Mesenchymal stem cell (in vitro differentiated cells and primary cell): ENCODE measurements around the gene MECP2.

Experiments
- DNase-seq: peaks from one replicate; pipeline ENCODE4 v3.0.0-alpha.2; 2013
- H2AFZ ChIP-seq: one replicate; pipeline ENCODE4 v1.6.1; 2013; ENCODE audit warnings: low read depth, mild to moderate bottlenecking, control low read depth, inconsistent platforms, low read length, moderate library complexity
- H2AK5ac ChIP-seq: 2 replicates; pipeline ENCODE4 v1.6.1; 2013; ENCODE audit warnings: low read length, moderate library complexity, mild to moderate bottlenecking, inconsistent platforms; ENCODE audit not compliant: severe bottlenecking
- H2BK120ac ChIP-seq: one replicate; pipeline ENCODE4 v1.6.1; 2013; ENCODE audit warnings: low read depth, mild to moderate bottlenecking, inconsistent platforms, low read length, moderate library complexity
- H2BK12ac ChIP-seq, 2 experiments: one replicate each; pipeline ENCODE4 v1.6.1; 2013; ENCODE audit warnings: inconsistent platforms in 2 of 2, low read length in 2 of 2, mild to moderate bottlenecking in 2 of 2, moderate library complexity in 2 of 2, control low read depth in 1 of 2
- H2BK15ac ChIP-seq: one replicate; pipeline ENCODE4 v1.6.1; 2013; ENCODE audit warnings: mild to moderate bottlenecking, low read depth, inconsistent platforms; ENCODE audit not compliant: poor library complexity, severe bottlenecking
- H2BK5ac ChIP-seq: 2 replicates; pipeline ENCODE4 v1.6.1; 2013; ENCODE audit warnings: low read depth, mild to moderate bottlenecking, low read length, control low read depth, inconsistent platforms; ENCODE audit not compliant: poor library complexity, severe bottlenecking
- H3K14ac ChIP-seq, 2 experiments: one replicate each; pipeline ENCODE4 v1.6.1; 2013; ENCODE audit warnings: inconsistent platforms in 2 of 2, low read length in 2 of 2, control low read depth in 1 of 2, mild to moderate bottlenecking in 1 of 2, moderate library complexity in 1 of 2
- H3K18ac ChIP-seq, 2 experiments: one replicate each; pipeline ENCODE4 v1.6.1; 2013; ENCODE audit warnings: inconsistent platforms in 2 of 2, low read length in 2 of 2, control low read depth in 1 of 2, low read depth in 1 of 2, mild to moderate bottlenecking in 1 of 2
- H3K23ac ChIP-seq, 2 experiments: one replicate each; pipeline ENCODE4 v1.6.1; 2013; ENCODE audit warnings: inconsistent platforms in 2 of 2, low read length in 2 of 2, mild to moderate bottlenecking in 2 of 2, moderate library complexity in 2 of 2, control low read depth in 1 of 2
- H3K27ac ChIP-seq: 2 replicates; pipeline ENCODE4 v1.5.1; 2013; ENCODE audit warnings: mild to moderate bottlenecking, moderate library complexity, low read length, control low read depth, inconsistent platforms; ENCODE audit not compliant: poor library complexity, severe bottlenecking
- H3K27me3 ChIP-seq, 2 experiments: 2 replicates each; pipeline versions ENCODE4 v1.6.1 to v1.7.0; 2013; ENCODE audit warnings: low read length in 2 of 2, mild to moderate bottlenecking in 2 of 2, moderate library complexity in 2 of 2, control low read depth in 1 of 2, inconsistent platforms in 1 of 2; ENCODE audit not compliant: control insufficient read depth in 1 of 2, insufficient read depth in 1 of 2
- H3K36me3 ChIP-seq, 2 experiments: 2 replicates each; pipeline versions ENCODE4 v1.6.1 to v1.7.0; 2013; ENCODE audit warnings: low read length in 2 of 2, control low read depth in 1 of 2, inconsistent platforms in 1 of 2, low read depth in 1 of 2, mild to moderate bottlenecking in 1 of 2; ENCODE audit not compliant: insufficient read depth in 2 of 2, control insufficient read depth in 1 of 2
- H3K4ac ChIP-seq, 2 experiments: one replicate each; pipeline ENCODE4 v1.6.1; 2013; ENCODE audit warnings: inconsistent platforms in 2 of 2, low read length in 2 of 2, mild to moderate bottlenecking in 2 of 2, moderate library complexity in 2 of 2, control low read depth in 1 of 2, low read depth in 1 of 2
- H3K4me1 ChIP-seq: 2 replicates; pipeline ENCODE4 v1.6.1; 2013; ENCODE audit warnings: low read depth, low read length, control low read depth; ENCODE audit not compliant: control insufficient read depth, insufficient read depth
- H3K4me2 ChIP-seq: 2 replicates; pipeline ENCODE4 v1.6.1; 2013; ENCODE audit warnings: low read length, mild to moderate bottlenecking, inconsistent platforms; ENCODE audit not compliant: poor library complexity, severe bottlenecking
- H3K4me3 ChIP-seq, 2 experiments: 2 replicates each; pipeline versions ENCODE4 v1.5.1 to v1.7.0; 2013; ENCODE audit warnings: low read length in 2 of 2, mild to moderate bottlenecking in 2 of 2, control low read depth in 1 of 2, low read depth in 1 of 2; ENCODE audit not compliant: insufficient read depth in 1 of 2
- H3K79me1 ChIP-seq: replicated peaks from 2 replicates; pipeline ENCODE4 v1.6.1; 2013; ENCODE audit warnings: mild to moderate bottlenecking, control low read depth, low read length, inconsistent platforms; ENCODE audit not compliant: poor library complexity, severe bottlenecking
- H3K9ac ChIP-seq: 2 replicates; pipeline ENCODE4 v1.7.0; 2013; ENCODE audit warnings: mild to moderate bottlenecking, low read length, moderate library complexity
- H3K9me3 ChIP-seq: 2 replicates; pipeline ENCODE4 v1.7.0; 2013; ENCODE audit warnings: mild to moderate bottlenecking, low read length; ENCODE audit not compliant: control insufficient read depth
- H4K8ac ChIP-seq: one replicate; pipeline ENCODE4 v1.6.1; 2013; ENCODE audit warnings: inconsistent platforms, mild to moderate bottlenecking, low read length, moderate library complexity
- H4K91ac ChIP-seq: one replicate; pipeline ENCODE4 v1.6.1; 2013; ENCODE audit warnings: mild to moderate bottlenecking, low read length, inconsistent platforms
- WGBS: methylation state at CpG from one replicate; pipeline ENCODE4 v1.1.7; 2013; ENCODE audit warnings: mixed read lengths; 5-methylcytosine and 5-hydroxymethylcytosine counted together

MECP2 gene

GRCh38 chrX:154058214-154058997, 39.1 kb downstream of the MECP2 start:
- DNase-seq: no peak
- Histone ChIP-seq H3K79me1 (peaks cover 2% of the 10 kb centered on the region), H3K9me3 (no peaks in the 10 kb centered on the region), H3K27me3 (peaks cover 0 to 20% of the 10 kb centered on the region in 2 experiments), H3K4ac (no peak overlapping the region), H3K18ac (no peak overlapping the region), H3K4me2 (no peak overlapping the region), H4K91ac (no peak overlapping the region), H2AK5ac (no peak overlapping the region), H2BK120ac (no peak overlapping the region), H3K9ac (no peak overlapping the region), H2BK12ac (no peak overlapping the region), H3K27ac (no peak overlapping the region), H3K23ac (no peak overlapping the region), H4K8ac (no peak overlapping the region), H2BK15ac (no peak overlapping the region), H3K36me3 (peaks cover 10 to 12% of the 10 kb centered on the region in 2 experiments), H2BK5ac (no peak overlapping the region), H3K4me3 (no peak overlapping the region), H3K4me1 (peaks cover 9% of the 10 kb centered on the region), H3K14ac (no peak overlapping the region), H2AFZ (no peak overlapping the region)
- WGBS: 96% methylated on average over 8 of the region's 11 CpGs

DNA sequence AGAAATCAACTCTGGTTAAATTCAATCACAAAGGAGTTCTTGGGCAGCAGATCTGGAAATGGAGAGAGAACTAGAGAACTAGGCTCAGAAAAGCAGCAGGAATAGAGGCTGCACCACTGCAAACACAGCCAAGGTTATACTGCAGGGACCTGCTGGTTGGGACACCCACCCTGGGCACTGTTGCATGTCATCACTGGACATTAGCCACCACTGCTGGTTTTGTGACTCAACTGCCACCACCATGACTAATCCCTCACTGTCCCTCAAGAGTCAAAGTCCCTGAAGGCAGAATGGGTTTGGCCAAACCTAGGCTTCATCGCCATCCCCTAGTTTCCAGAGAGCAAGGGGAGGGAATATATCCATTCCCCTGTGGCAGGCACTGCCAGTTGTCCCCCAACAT, 39.7 kb downstream of the MECP2 start:
- H2BK15ac ChIP-seq: no peak overlapping the region
- peaks cover 2% of the 10 kb centered on the region for H3K79me1 ChIP-seq
- no peak overlapping the region for H3K14ac ChIP-seq
- no peak overlapping the region for H3K4me2 ChIP-seq
- no peak overlapping the region for H4K91ac ChIP-seq
- no peak overlapping the region for H2AK5ac ChIP-seq
- no peak overlapping the region for H2BK120ac ChIP-seq
- peaks cover 0 to 25% of the 10 kb centered on the region in 2 experiments for H3K27me3 ChIP-seq
- H3K18ac ChIP-seq: no peak overlapping the region
- H2BK5ac ChIP-seq: no peak overlapping the region
- no peak overlapping the region for H2BK12ac ChIP-seq
- H3K23ac ChIP-seq: no peak overlapping the region
- peaks cover 9% of the 10 kb centered on the region for H3K4me1 ChIP-seq
- 100% methylated on average over 1 of the region's 1 CpG for WGBS
- H3K4me3 ChIP-seq: no peak overlapping the region
- no peak for DNase-seq
- no peak overlapping the region for H3K4ac ChIP-seq
- H3K36me3 ChIP-seq: peaks cover 10 to 14% of the 10 kb centered on the region in 2 experiments
- H3K9ac ChIP-seq: no peak overlapping the region
- H4K8ac ChIP-seq: no peak overlapping the region
- no peak overlapping the region for H2AFZ ChIP-seq
- H3K9me3 ChIP-seq: no peaks in the 10 kb centered on the region
- no peak overlapping the region for H3K27ac ChIP-seq

- Histone ChIP-seq H3K4me2 (no peak overlapping the region), H2BK120ac (no peak overlapping the region), H2AK5ac (no peak overlapping the region), H3K9me3 (no peaks in the 10 kb centered on the region), H3K23ac (no peak overlapping the region), H4K8ac (no peak overlapping the region), H2BK15ac (no peak overlapping the region), H4K91ac (no peak overlapping the region), H2BK5ac (no peak overlapping the region), H2AFZ (no peak overlapping the region), H2BK12ac (no peak overlapping the region), H3K14ac (no peak overlapping the region), H3K27ac (no peak overlapping the region), H3K79me1 (peaks cover 2% of the 10 kb centered on the region), H3K4me3 (no peak overlapping the region), H3K36me3 (peaks cover 10 to 14% of the 10 kb centered on the region in 2 experiments), H3K4ac (no peak overlapping the region), H3K27me3 (peaks cover 0 to 27% of the 10 kb centered on the region in 2 experiments), H3K18ac (no peak overlapping the region), H3K9ac (no peak overlapping the region), H3K4me1 (peaks cover 9% of the 10 kb centered on the region)
- 84% methylated on average over 7 of the region's 8 CpGs for WGBS
- peak; percentile 59 for DNase-seq
Observed at GRCh38 chrX:154056770-154057241, 40.7 kb downstream of the MECP2 start.

- peaks cover 14 to 17% of the 10 kb centered on the region in 2 experiments for H3K36me3 ChIP-seq
- no peak overlapping the region for H3K18ac ChIP-seq
- H2BK120ac ChIP-seq: no peak overlapping the region
- no peak overlapping the region for H2BK5ac ChIP-seq
- no peak overlapping the region for H4K8ac ChIP-seq
- H2AK5ac ChIP-seq: no peak overlapping the region
- H3K14ac ChIP-seq: no peak overlapping the region
- no peaks in the 10 kb centered on the region for H3K9me3 ChIP-seq
- peaks cover 14% of the 10 kb centered on the region for H3K79me1 ChIP-seq
- H4K91ac ChIP-seq: no peak overlapping the region
- H2BK15ac ChIP-seq: no peak overlapping the region
- 0% methylated on average over 3 of the region's 8 CpGs for WGBS
- peaks cover 0 to 44% of the 10 kb centered on the region in 2 experiments for H3K27me3 ChIP-seq
- peak overlapping the region; percentile 54 for H3K9ac ChIP-seq
- H3K27ac ChIP-seq: no peak overlapping the region
- H3K23ac ChIP-seq: no peak overlapping the region
- H2AFZ ChIP-seq: no peak overlapping the region
- H3K4me3 ChIP-seq: no peak overlapping the region
- H3K4ac ChIP-seq: no peak overlapping the region
- H2BK12ac ChIP-seq: no peak overlapping the region
- H3K4me2 ChIP-seq: no peak overlapping the region
- peak; percentile 66 for DNase-seq
- H3K4me1 ChIP-seq: peaks cover 2% of the 10 kb centered on the region
Observed at GRCh38 chrX:154051201-154051810, 46.2 kb downstream of the MECP2 start.
